T-helper 22 cell (primary cell): ENCODE results near the gene EPN2.

Source experiments
- DNase-seq: peaks from one replicate; pipeline ENCODE4 v3.0.0-alpha.2; 2020; ENCODE audit warnings: low read depth

EPN2 gene

GRCh38 chr17:19239544-19239943, 2.4 kb downstream of the EPN2 start:
- DNase-seq = no peak

GRCh38 chr17:19242323-19242722, 5.2 kb downstream of the EPN2 start:
- no peak for DNase-seq

- DNase-seq = no peak
Measured at GRCh38 chr17:19242926-19243325, 5.8 kb downstream of the EPN2 start.

- DNase-seq = no peak
Measured at GRCh38 chr17:19243838-19244237, 6.7 kb downstream of the EPN2 start.

- no peak for DNase-seq
Measured at GRCh38 chr17:19244357-19244756, 7.2 kb downstream of the EPN2 start.

GRCh38 chr17:19244781-19245180, 7.6 kb downstream of the EPN2 start:
- no peak for DNase-seq

- no peak for DNase-seq
Measured at GRCh38 chr17:19247473-19247872, 10.3 kb downstream of the EPN2 start.

GRCh38 chr17:19248151-19248927, 11.2 kb downstream of the EPN2 start:
- DNase-seq = no peak

GRCh38 chr17:19248928-19249574, 11.9 kb downstream of the EPN2 start:
- no peak for DNase-seq

- DNase-seq = no peak
Measured at GRCh38 chr17:19249681-19250080, 12.5 kb downstream of the EPN2 start.

- no peak for DNase-seq
Measured at GRCh38 chr17:19250421-19251173, 13.4 kb downstream of the EPN2 start.

GRCh38 chr17:19253112-19253511, 15.9 kb downstream of the EPN2 start:
- no peak for DNase-seq

GRCh38 chr17:19254651-19255050, 17.5 kb downstream of the EPN2 start:
- no peak for DNase-seq

GRCh38 chr17:19255279-19255678, 18.1 kb downstream of the EPN2 start:
- DNase-seq = no peak

GRCh38 chr17:19258371-19258770, 21.2 kb downstream of the EPN2 start:
- DNase-seq = no peak

- DNase-seq = no peak
Measured at GRCh38 chr17:19260958-19261357, 23.8 kb downstream of the EPN2 start.

- no peak for DNase-seq
Measured at GRCh38 chr17:19261426-19261825, 24.3 kb downstream of the EPN2 start.

GRCh38 chr17:19262650-19263631, 25.8 kb downstream of the EPN2 start:
- no peak for DNase-seq

- DNase-seq = no peak
Measured at GRCh38 chr17:19263641-19264051, 26.5 kb downstream of the EPN2 start.

- DNase-seq = no peak
Measured at GRCh38 chr17:19264268-19264667, 27.1 kb downstream of the EPN2 start.

- DNase-seq = no peak
Measured at GRCh38 chr17:19264681-19265080, 27.5 kb downstream of the EPN2 start.

GRCh38 chr17:19265755-19266154, 28.6 kb downstream of the EPN2 start:
- no peak for DNase-seq
